Measurements from ENCODE around the gene TNPO3.
"Not testable (repeated sequence)": the region's sequence is repeated elsewhere in the genome, so short reads cannot be mapped to it uniquely, and the experiment has no call there.

TNPO3 gene

DNA sequence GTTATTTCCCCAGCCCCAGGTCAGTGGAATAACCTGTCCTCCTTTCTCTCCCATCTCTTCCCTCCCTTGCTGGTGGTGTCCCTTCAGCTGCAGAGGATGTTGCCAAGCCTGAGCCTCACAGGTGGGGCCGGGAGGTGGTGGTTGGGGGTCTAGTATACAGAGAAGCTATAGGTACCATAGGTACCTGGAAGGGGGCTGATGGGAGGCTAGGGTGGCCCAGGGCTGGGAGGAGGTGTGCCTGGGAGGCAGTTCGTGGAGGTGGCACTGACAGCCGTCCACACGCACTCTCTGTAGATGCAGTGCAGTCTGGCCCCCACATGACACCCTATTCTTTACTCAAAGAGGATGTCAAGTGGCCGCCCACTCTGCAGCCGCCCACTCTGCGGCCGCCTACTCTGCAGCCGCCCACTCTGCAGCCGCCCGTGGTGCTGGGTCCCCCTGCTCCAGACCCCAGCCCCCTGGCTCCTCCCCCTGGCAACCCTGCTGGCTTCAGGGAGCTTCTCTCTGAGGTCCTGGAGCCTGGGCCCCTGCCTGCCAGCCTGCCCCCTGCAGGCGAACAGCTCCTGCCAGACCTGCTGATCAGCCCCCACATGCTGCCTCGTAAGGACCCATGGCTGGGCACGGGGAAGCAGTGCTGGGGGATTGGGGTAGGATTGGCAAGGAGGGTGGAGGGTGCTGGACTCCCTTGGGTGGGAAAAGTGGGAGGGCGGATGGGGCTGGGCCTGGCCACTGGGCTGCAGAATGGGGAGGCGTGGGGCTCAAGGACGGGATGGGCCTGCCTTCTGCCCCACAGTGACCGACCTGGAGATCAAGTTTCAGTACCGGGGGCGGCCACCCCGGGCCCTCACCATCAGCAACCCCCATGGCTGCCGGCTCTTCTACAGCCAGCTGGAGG is 107.7 kb downstream of the TNPO3 start:
- Histone ChIP-seq H3K9me3 (ENCODE audit: low read depth, low read length) (no peaks in the 10 kb centered on the region), H3K27ac (no peak overlapping the region), H3K4me3 (no peak overlapping the region), H3K9ac (ENCODE audit: insufficient read length) (no peak overlapping the region), H3K36me3 (ENCODE audit: insufficient read depth, low read length) (peaks cover under 1% of the 10 kb centered on the region)
- no peak for TF ChIP-seq POLR2AphosphoS5 (IDR thresholded peaks at IDR 0.05; ENCODE audit: borderline replicate concordance, low read depth, low read length)
- no peak for TF ChIP-seq FOXP2 (optimal IDR thresholded peaks at IDR 0.05; ENCODE audit: control extremely low read depth, extremely low read length, insufficient read depth)
- no peak for TF ChIP-seq EZH2 (IDR thresholded peaks at IDR 0.05)
- no peak for DNase-seq (ENCODE audit: low read depth, low spot score)

DNA sequence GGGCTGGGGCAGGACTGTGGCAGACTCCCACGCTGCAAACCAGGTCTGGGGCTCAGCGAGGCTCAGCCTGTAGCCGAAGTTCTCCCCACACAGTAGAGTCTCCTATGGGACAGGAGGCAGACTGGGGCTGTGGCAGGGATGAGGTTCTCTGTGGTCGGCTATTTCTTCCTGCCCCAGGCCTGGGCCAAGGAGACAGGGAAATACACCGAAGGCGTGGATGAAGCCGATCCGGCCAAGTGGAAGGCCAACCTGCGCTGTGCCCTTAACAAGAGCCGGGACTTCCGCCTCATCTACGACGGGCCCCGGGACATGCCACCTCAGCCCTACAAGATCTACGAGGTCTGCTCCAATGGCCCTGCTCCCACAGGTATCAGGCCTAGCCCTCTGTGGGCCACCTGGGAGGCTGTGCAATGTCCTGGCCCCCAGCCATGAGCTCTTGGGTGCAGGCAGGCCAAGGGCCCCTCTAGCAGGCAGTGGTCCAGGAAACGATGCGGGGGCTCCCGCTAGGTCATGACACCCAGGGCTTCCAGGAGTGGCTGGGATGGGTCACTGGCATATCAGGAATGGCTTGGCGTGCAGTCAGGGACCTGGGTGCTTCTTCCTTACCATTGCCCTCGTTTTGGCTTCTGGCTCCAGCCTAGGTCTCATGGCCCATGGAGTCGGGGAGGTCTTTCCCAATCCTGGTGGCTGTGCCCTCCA is 109.1 kb downstream of the TNPO3 start:
- no peak overlapping the region for H3K4me3 ChIP-seq
- no peak overlapping the region for H3K27ac ChIP-seq
- H3K9me3 ChIP-seq (ENCODE audit: low read depth, low read length), result no peaks in the 10 kb centered on the region
- TF ChIP-seq POLR2AphosphoS5 (IDR thresholded peaks at IDR 0.05; ENCODE audit: borderline replicate concordance, low read depth, low read length) (no peak), EZH2 (IDR thresholded peaks at IDR 0.05) (no peak), FOXP2 (optimal IDR thresholded peaks at IDR 0.05; ENCODE audit: control extremely low read depth, extremely low read length, insufficient read depth) (no peak)
- DNase-seq (ENCODE audit: low read depth, low spot score), result no peak
- no peaks in the 10 kb centered on the region for H3K36me3 ChIP-seq (ENCODE audit: insufficient read depth, low read length)
- H3K9ac ChIP-seq (ENCODE audit: insufficient read length), result no peak overlapping the region

DNA sequence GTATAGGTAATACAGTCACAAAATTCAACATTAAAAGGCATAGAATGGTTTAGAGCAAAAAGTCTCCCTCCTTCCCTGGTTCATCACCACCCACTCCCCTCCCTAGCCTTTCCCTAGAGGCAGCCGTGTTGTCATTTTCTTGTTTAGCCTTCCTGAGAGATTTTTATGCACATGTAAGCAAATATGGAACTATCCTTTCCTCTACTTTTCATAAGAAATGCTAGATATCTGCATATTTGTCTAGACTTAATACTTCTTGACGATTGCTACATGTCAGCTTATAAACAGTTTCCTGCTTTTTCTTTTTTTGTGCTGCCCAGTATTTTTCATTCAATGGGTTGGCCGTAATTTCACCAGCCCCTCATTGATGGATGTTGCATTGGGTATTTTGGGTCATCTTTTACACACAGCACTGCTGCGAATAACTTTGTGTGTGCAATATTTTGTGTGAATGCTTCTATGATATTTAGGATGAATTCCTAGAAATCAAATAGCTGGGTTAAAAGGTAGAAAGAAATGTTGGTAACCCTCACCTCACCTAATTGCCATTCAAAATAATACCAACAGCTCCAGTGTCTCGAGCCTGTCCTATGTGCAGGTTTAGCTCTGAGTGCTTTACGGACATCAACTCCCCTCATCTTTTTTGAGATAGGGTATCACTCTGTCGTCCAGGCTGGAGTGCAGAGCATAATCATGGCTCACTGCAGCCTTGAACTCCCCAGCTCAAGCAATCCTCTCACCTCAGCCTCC is 110.2 kb downstream of the TNPO3 start:
- H3K27ac ChIP-seq, result no peak overlapping the region
- no peak overlapping the region for H3K4me3 ChIP-seq
- TF ChIP-seq EZH2 (IDR thresholded peaks at IDR 0.05) (no peak), POLR2AphosphoS5 (IDR thresholded peaks at IDR 0.05; ENCODE audit: borderline replicate concordance, low read depth, low read length) (no peak), FOXP2 (optimal IDR thresholded peaks at IDR 0.05; ENCODE audit: control extremely low read depth, extremely low read length, insufficient read depth) (no peak)
- H3K9me3 ChIP-seq (ENCODE audit: low read depth, low read length), result no peaks in the 10 kb centered on the region
- DNase-seq (ENCODE audit: low read depth, low spot score), result no peak
- no peak overlapping the region for H3K9ac ChIP-seq (ENCODE audit: insufficient read length)
- H3K36me3 ChIP-seq (ENCODE audit: insufficient read depth, low read length), result no peaks in the 10 kb centered on the region

DNA sequence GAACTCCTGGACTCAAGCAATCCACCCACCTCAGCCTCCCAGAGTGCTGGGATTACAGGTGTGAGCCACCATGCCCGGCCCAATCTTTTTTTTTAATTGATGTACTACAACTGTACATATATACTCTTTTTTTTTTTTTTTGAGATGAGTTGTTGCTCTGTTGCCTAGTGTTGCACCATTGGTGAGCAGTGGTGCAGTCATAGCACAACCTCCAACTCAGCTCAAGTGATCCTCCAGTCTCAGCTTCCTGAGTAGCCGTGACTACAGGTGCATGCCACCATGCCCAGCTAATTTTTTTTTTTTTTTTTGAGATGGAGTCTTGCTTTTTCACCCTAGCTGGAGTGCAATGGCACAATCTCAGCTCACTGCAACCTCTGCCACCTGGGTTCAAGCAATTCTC is 111.7 kb downstream of the TNPO3 start:
- H3K4me3 ChIP-seq; H3K9ac ChIP-seq (ENCODE audit: insufficient read length): not testable (repeated sequence)

DNA sequence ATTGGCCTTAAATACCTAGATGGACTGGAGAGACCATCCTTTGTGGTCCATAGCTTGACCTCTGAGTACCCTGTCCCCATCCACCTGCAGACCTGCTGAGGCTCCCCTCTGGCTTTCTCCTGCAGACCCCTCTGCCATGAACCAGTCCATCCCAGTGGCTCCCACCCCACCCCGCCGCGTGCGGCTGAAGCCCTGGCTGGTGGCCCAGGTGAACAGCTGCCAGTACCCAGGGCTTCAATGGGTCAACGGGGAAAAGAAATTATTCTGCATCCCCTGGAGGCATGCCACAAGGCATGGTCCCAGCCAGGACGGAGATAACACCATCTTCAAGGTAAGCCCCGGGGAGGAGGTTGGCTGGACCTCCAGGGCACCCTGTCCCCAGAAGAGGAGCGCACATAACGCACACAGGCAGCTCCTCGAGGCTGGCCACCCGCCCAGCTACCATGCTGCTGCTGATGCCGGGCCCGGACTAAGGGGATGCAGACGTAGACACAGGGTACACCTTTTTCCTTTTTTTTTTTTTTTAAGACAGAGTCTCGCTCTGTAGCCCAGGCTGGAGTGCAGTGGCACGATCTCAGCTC is 112.9 kb downstream of the TNPO3 start:
- TF ChIP-seq FOXP2 (optimal IDR thresholded peaks at IDR 0.05; ENCODE audit: control extremely low read depth, extremely low read length, insufficient read depth) (no peak), EZH2 (IDR thresholded peaks at IDR 0.05) (no peak), POLR2AphosphoS5 (IDR thresholded peaks at IDR 0.05; ENCODE audit: borderline replicate concordance, low read depth, low read length) (no peak)
- H3K27ac ChIP-seq, result no peak overlapping the region
- H3K9me3 ChIP-seq (ENCODE audit: low read depth, low read length), result no peaks in the 10 kb centered on the region
- no peak overlapping the region for H3K4me3 ChIP-seq
- H3K36me3 ChIP-seq (ENCODE audit: insufficient read depth, low read length), result no peaks in the 10 kb centered on the region
- DNase-seq (ENCODE audit: low read depth, low spot score), result no peak
- H3K9ac ChIP-seq (ENCODE audit: insufficient read length), result no peak overlapping the region

More for the DNA sequence above, 111.7 kb downstream of the TNPO3 start:
- DNase-seq (ENCODE audit: low read depth, low spot score); H3K36me3 ChIP-seq (ENCODE audit: insufficient read depth, low read length); H3K27ac ChIP-seq; H3K9me3 ChIP-seq (ENCODE audit: low read depth, low read length): not testable (repeated sequence)

DNA sequence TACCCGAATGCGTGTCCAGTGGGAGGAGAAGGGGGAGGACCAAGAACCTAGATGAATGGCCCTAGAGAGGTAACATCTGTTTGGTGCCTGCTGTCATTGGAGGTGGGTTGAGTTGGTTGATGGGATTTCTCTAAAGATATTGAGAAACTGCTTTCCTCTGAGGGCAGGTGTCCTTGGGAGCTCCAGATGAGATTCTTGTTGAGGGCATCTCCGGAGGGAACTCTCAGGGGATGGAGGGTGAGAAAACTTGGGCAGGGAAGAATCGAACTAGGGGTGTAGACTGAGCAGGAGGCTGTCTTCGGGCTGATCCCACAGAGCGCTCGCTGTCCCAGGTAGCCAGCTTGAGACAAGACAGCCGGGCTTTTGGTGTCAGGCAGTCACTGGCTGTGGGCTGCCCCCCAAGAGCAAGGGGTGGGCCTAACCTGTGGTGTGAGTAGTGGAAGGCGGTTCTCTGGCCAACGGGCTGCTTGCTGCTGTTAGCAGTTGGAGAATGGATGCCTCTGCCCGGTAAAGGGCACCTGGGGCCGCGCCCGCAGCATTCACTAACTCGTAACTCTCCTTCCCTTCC is 113.5 kb downstream of the TNPO3 start:
- H3K9me3 ChIP-seq (ENCODE audit: low read depth, low read length), result no peaks in the 10 kb centered on the region
- TF ChIP-seq POLR2AphosphoS5 (IDR thresholded peaks at IDR 0.05; ENCODE audit: borderline replicate concordance, low read depth, low read length) (no peak), EZH2 (IDR thresholded peaks at IDR 0.05) (no peak), FOXP2 (optimal IDR thresholded peaks at IDR 0.05; ENCODE audit: control extremely low read depth, extremely low read length, insufficient read depth) (no peak)
- no peaks in the 10 kb centered on the region for H3K36me3 ChIP-seq (ENCODE audit: insufficient read depth, low read length)
- no peak overlapping the region for H3K27ac ChIP-seq
- no peak for DNase-seq (ENCODE audit: low read depth, low spot score)
- no peak overlapping the region for H3K9ac ChIP-seq (ENCODE audit: insufficient read length)
- no peak overlapping the region for H3K4me3 ChIP-seq

DNA sequence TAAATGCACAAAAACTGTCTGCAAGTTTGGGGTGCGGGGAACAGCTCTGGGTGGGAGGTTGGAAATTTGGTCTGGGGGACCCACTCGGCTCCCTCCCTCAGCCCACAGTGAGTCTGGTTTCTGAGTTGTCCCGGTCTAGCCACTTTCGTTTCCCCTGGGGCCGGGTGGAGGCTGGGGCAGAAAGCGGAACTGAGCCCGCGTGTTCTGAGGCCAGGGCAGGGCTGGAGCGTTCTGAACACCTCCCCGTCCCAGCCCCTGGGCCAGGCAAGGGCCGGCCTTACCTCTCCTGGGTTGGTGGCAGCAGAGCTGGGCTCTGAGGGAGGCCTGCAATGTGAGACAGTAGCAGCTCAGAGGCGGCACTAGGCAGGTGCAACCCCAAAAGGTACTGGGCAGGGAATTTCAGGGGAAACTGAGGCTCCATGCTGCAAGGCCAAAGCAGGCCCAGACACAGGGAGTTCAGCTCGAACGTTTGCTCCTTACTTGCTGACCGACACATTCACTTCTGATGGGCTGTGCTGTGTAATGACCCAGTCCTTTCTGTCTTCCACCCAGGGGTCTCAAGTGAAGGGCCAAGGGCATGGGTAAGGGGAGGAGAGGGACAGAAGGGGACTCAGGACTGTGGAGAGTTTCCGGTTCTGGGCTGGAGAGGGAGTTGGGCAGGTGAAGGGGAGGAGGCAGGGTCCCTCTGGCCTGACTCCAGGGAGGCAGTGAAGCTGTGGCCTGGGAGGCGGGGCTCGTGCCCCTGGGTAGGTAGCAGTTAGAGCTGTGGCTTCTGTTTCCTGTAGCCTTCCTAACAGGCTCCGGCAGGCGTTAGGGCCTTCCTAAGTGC is 114.2 kb downstream of the TNPO3 start:
- H3K9me3 ChIP-seq (ENCODE audit: low read depth, low read length), result no peaks in the 10 kb centered on the region
- no peaks in the 10 kb centered on the region for H3K36me3 ChIP-seq (ENCODE audit: insufficient read depth, low read length)
- H3K9ac ChIP-seq (ENCODE audit: insufficient read length), result no peak overlapping the region
- no peak overlapping the region for H3K4me3 ChIP-seq
- DNase-seq (ENCODE audit: low read depth, low spot score), result no peak
- no peak overlapping the region for H3K27ac ChIP-seq
- TF ChIP-seq POLR2AphosphoS5 (IDR thresholded peaks at IDR 0.05; ENCODE audit: borderline replicate concordance, low read depth, low read length) (no peak), FOXP2 (optimal IDR thresholded peaks at IDR 0.05; ENCODE audit: control extremely low read depth, extremely low read length, insufficient read depth) (no peak)
